ENCODE measurements around the gene PPFIA2.

DNA sequence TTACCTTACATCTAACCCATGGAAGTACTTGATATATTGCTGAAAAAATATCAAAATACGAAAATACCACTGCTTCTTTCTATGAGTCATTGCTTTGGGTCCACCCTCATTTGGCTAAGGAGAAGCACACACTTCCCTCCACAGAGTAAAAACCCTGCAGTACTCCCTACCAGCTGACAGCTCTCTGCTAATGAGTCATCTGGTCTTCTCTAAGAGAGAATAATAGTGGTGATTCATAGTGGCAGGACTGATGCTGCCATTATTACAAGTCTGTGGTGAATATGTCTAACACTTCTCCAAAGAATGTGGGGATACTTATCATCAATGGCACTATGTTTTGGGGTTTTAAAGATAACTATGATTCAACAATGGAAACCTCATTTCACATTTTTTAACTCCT, 90.7 kb downstream of the PPFIA2 start:
- TF ChIP-seq, protein P1, sequence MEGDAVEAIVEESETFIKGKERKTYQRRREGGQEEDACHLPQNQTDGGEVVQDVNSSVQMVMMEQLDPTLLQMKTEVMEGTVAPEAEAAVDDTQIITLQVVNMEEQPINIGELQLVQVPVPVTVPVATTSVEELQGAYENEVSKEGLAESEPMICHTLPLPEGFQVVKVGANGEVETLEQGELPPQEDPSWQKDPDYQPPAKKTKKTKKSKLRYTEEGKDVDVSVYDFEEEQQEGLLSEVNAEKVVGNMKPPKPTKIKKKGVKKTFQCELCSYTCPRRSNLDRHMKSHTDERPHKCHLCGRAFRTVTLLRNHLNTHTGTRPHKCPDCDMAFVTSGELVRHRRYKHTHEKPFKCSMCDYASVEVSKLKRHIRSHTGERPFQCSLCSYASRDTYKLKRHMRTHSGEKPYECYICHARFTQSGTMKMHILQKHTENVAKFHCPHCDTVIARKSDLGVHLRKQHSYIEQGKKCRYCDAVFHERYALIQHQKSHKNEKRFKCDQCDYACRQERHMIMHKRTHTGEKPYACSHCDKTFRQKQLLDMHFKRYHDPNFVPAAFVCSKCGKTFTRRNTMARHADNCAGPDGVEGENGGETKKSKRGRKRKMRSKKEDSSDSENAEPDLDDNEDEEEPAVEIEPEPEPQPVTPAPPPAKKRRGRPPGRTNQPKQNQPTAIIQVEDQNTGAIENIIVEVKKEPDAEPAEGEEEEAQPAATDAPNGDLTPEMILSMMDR (conservative IDR thresholded peaks at IDR 0.05; ENCODE audit: low read length) = no peak
- no peak for TF ChIP-seq EZH2phosphoT487 (IDR thresholded peaks at IDR 0.05; ENCODE audit: borderline replicate concordance)

All from Loucy (cell line).